Liver (tissue), 9 donors: ENCODE results near the gene GRM6. TPM values are rescaled to one million over a fixed set of nuclear protein-coding genes. Genes with fewer than 3 reads are reported as not detected.

Source experiments
- DNase-seq: peaks from one replicate; pipeline ENCODE4 v3.0.0-alpha.2; 2017; ENCODE audit warnings: low spot score
- H3K27ac ChIP-seq, 2 donors: one replicate each; pipeline ENCODE4 v1.7.0; 2013; ENCODE audit warnings: inconsistent platforms in 2 of 2, low read length in 2 of 2, control low read depth in 1 of 2, low read depth in 1 of 2, mild to moderate bottlenecking in 1 of 2
- H3K27me3 ChIP-seq, 4 donors: one replicate each; pipeline versions ENCODE4 v1.6.1 to v1.7.0; 2013; ENCODE audit warnings: low read length in 3 of 4, inconsistent platforms in 1 of 4, mild to moderate bottlenecking in 1 of 4, moderate library complexity in 1 of 4; ENCODE audit not compliant: control insufficient read depth in 4 of 4, insufficient read depth in 4 of 4
- H3K36me3 ChIP-seq, 4 donors: one replicate each; pipeline versions ENCODE4 v1.6.1 to v1.7.0; 2013; ENCODE audit warnings: low read length in 3 of 4, mild to moderate bottlenecking in 3 of 4, low read depth in 1 of 4, moderate library complexity in 1 of 4; ENCODE audit not compliant: control insufficient read depth in 4 of 4, insufficient read depth in 3 of 4
- H3K4me1 ChIP-seq, 4 donors: one replicate each; pipeline versions ENCODE4 v1.6.1 to v1.7.0; 2013; ENCODE audit warnings: low read length in 3 of 4, mild to moderate bottlenecking in 3 of 4, moderate library complexity in 1 of 4; ENCODE audit not compliant: control insufficient read depth in 4 of 4, insufficient read depth in 4 of 4
- H3K4me3 ChIP-seq, 3 donors: one replicate each; pipeline versions ENCODE4 v1.6.1 to v1.7.0; 2013; ENCODE audit warnings: low read length in 3 of 3, control low read depth in 1 of 3, low read depth in 1 of 3, mild to moderate bottlenecking in 1 of 3
- H3K9ac ChIP-seq, 2 donors: one replicate each; pipeline ENCODE4 v1.7.0; 2013; ENCODE audit warnings: low read length in 2 of 2, mild to moderate bottlenecking in 2 of 2, moderate library complexity in 2 of 2, control low read depth in 1 of 2, low read depth in 1 of 2
- H3K9me3 ChIP-seq, 4 donors: one replicate each; pipeline versions ENCODE4 v1.6.1 to v1.7.0; 2013; ENCODE audit warnings: low read length in 3 of 4; ENCODE audit not compliant: control insufficient read depth in 4 of 4
- CTCF ChIP-seq: fragments of 150-350 bp; IDR thresholded peaks from 2 replicates; pipeline ENCODE4 v1.5.1; 2017; ENCODE audit warnings: improper control_type of control experiment, low read depth, low read length; ENCODE audit not compliant: missing input control
- EGR1 ChIP-seq, 2 donors: IDR thresholded peaks; 2 replicates each; pipeline ENCODE4 v1.6.1; 2016 to 2018; ENCODE audit warnings: antibody characterized with exemption in 2 of 2, low read depth in 2 of 2
- FOXA2 ChIP-seq: IDR thresholded peaks from 2 replicates; pipeline ENCODE4 v1.6.1; 2016; ENCODE audit warnings: antibody characterized with exemption
- GABPA ChIP-seq, 2 donors: IDR thresholded peaks in 1 of 2; conservative IDR thresholded peaks in 1 of 2; 2 replicates each; pipeline ENCODE4 v1.6.1; 2016; ENCODE audit warnings: antibody characterized with exemption in 2 of 2, mild to moderate bottlenecking in 1 of 2, moderate library complexity in 1 of 2
- NR2F2 ChIP-seq: IDR thresholded peaks from 2 replicates; pipeline ENCODE4 v1.6.1; 2016; ENCODE audit warnings: antibody characterized with exemption
- RAD21 ChIP-seq, 2 donors: IDR thresholded peaks; 2 replicates each; pipeline ENCODE4 v1.6.1; 2016; ENCODE audit warnings: antibody characterized with exemption in 2 of 2, mild to moderate bottlenecking in 2 of 2
- RXRA ChIP-seq, 2 donors: IDR thresholded peaks; 2 replicates each; pipeline ENCODE4 v1.6.1; 2017 to 2018; ENCODE audit warnings: antibody characterized with exemption in 2 of 2, mild to moderate bottlenecking in 1 of 2
- SP1 ChIP-seq: IDR thresholded peaks from 2 replicates; pipeline ENCODE4 v1.6.1; 2018; ENCODE audit warnings: antibody characterized with exemption, mild to moderate bottlenecking
- TAF1 ChIP-seq: conservative IDR thresholded peaks from 2 replicates; pipeline ENCODE4 v1.6.1; 2016; ENCODE audit warnings: antibody characterized with exemption, mild to moderate bottlenecking
- WGBS: extraction: QIAGEN DNeasy Blood & Tissue Kit; methylation state at CpG from one replicate; pipeline ENCODE4 v1.1.7; 2013; 5-methylcytosine and 5-hydroxymethylcytosine counted together
- polyA plus RNA-seq, 2 donors: library from polyadenylated mRNA; stranded (reverse) in 1 of 2; unstranded in 1 of 2; fragments of 200-250 nt in 1 of 2; fragments of >200 nt in 1 of 2; fragmentation: Nextera tagmentation in 1 of 2; extraction: Ambion mirVana in 1 of 2; gene quantifications; one replicate each; pipeline versions ENCODE4 v1.2.1 to v1.2.3, GENCODE V29; 2013 to 2015
- total RNA-seq, 2 donors: library from RNA; depleted of rRNA; stranded (reverse); fragments of >200 nt; gene quantifications; one replicate each; pipeline ENCODE4 v1.2.3, GENCODE V29; 2014
- TF ChIP-seq, protein P1 (sequence below): IDR thresholded peaks from 2 replicates; pipeline ENCODE4 v1.6.1; 2016; ENCODE audit warnings: antibody characterized with exemption, mild to moderate bottlenecking
- TF ChIP-seq, protein P2 (sequence below): IDR thresholded peaks from 2 replicates; pipeline ENCODE4 v1.6.1; 2016; ENCODE audit warnings: antibody characterized with exemption
- donor health status: healthy.
- donor health status: healthy.
- donor health status: healthy.
- donor health status: healthy.
- donor health status: healthy.

GRM6 gene
- total RNA-seq (under 1 TPM in 1 of 2 donors, not detected in 1; 0.23 TPM), polyA plus RNA-seq (not detected)

DNA sequence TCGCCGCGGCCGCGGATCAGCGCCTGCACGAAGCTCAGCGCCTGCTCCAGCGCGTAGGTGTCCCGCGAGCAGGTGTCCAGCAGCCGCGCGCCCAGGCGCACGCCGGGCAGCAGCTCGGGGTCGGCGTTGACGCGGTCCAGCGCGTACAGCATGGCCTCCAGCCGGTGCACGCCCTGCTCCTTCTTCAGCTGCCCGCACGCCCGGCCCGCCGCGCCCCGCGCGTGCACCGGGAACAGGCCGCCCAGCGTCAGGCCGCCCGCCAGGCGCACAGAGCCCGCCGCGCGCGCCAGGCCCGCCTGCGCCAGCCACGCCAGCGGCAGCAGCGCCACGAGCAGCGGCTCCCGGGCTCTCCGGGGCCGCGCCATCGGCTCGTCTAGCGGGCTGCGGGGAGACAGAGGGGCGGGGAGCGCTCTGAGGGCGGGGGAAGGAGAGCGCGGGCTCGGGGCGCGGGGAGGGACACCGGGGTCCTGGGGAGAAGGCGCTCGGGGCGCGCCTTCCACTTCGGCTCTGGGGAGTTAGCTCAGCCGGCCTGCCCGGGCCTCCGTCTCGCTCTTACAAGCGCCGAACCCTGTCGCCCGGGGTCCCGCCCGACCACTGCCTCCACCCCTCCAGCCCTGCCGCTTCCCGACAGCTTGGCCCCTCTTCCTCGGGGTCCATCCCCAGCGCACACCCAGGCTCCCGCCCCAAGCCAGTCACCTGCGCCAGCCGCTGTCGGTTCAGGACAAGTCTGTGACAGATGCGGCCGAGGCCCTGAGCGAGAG, at the start of gene GRM6:
Gene GRM6 (minus strand): TSS at position 741 of the 761 bp plus-strand sequence. CDS start 376 bp downstream, at position 365.
- Histone ChIP-seq H3K9ac (no peak within 1 kb of the TSS), H3K27ac (no peak within 1 kb of the TSS), H3K4me3 (no peak within 1 kb of the TSS), H3K9me3 (peaks cover 4 to 33% (median 11%) of the 10 kb centered on the region in 4 donors), H3K4me1 (peaks cover 0 to 5% (median 0%) of the 10 kb centered on the region in 4 donors), H3K36me3 (no peaks in the 10 kb centered on the region), H3K27me3 (peaks cover 0 to 9% (median 3%) of the 10 kb centered on the region in 4 donors)
- no peak for DNase-seq
- WGBS: 6% methylated on average over 97 of the region's 97 CpGs
- TF ChIP-seq GABPA (IDR thresholded peaks at IDR 0.05 in 1 of 2, conservative IDR thresholded peaks at IDR 0.05 in 1 of 2) (no peak), NR2F2 (no peak), RAD21 (IDR thresholded peaks at IDR 0.05) (no peak), TAF1 (no peak), RXRA (IDR thresholded peaks at IDR 0.05) (no peak), FOXA2 (no peak)
- TF ChIP-seq, protein P1, sequence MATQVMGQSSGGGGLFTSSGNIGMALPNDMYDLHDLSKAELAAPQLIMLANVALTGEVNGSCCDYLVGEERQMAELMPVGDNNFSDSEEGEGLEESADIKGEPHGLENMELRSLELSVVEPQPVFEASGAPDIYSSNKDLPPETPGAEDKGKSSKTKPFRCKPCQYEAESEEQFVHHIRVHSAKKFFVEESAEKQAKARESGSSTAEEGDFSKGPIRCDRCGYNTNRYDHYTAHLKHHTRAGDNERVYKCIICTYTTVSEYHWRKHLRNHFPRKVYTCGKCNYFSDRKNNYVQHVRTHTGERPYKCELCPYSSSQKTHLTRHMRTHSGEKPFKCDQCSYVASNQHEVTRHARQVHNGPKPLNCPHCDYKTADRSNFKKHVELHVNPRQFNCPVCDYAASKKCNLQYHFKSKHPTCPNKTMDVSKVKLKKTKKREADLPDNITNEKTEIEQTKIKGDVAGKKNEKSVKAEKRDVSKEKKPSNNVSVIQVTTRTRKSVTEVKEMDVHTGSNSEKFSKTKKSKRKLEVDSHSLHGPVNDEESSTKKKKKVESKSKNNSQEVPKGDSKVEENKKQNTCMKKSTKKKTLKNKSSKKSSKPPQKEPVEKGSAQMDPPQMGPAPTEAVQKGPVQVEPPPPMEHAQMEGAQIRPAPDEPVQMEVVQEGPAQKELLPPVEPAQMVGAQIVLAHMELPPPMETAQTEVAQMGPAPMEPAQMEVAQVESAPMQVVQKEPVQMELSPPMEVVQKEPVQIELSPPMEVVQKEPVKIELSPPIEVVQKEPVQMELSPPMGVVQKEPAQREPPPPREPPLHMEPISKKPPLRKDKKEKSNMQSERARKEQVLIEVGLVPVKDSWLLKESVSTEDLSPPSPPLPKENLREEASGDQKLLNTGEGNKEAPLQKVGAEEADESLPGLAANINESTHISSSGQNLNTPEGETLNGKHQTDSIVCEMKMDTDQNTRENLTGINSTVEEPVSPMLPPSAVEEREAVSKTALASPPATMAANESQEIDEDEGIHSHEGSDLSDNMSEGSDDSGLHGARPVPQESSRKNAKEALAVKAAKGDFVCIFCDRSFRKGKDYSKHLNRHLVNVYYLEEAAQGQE: no peak
- TF ChIP-seq, protein P2, sequence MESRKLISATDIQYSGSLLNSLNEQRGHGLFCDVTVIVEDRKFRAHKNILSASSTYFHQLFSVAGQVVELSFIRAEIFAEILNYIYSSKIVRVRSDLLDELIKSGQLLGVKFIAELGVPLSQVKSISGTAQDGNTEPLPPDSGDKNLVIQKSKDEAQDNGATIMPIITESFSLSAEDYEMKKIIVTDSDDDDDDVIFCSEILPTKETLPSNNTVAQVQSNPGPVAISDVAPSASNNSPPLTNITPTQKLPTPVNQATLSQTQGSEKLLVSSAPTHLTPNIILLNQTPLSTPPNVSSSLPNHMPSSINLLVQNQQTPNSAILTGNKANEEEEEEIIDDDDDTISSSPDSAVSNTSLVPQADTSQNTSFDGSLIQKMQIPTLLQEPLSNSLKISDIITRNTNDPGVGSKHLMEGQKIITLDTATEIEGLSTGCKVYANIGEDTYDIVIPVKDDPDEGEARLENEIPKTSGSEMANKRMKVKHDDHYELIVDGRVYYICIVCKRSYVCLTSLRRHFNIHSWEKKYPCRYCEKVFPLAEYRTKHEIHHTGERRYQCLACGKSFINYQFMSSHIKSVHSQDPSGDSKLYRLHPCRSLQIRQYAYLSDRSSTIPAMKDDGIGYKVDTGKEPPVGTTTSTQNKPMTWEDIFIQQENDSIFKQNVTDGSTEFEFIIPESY: no peak

GRCh38 chr5:179044765-179045164, 49.6 kb upstream of the GRM6 start:
- Histone ChIP-seq H3K4me3 (no peak overlapping the region), H3K4me1 (no peaks in the 10 kb centered on the region), H3K36me3 (no peaks in the 10 kb centered on the region), H3K9ac (no peak overlapping the region), H3K27me3 (no peaks in the 10 kb centered on the region), H3K27ac (no peak overlapping the region), H3K9me3 (peaks cover 12 to 40% (median 25%) of the 10 kb centered on the region in 4 donors)
- WGBS: 78% methylated on average over 2 of the region's 2 CpGs
- no peak for DNase-seq
- TF ChIP-seq EGR1 (IDR thresholded peaks at IDR 0.05; ENCODE audit: low read depth in 2 of 2) (no peak), SP1 (no peak), CTCF (no peak), NR2F2 (no peak), GABPA (IDR thresholded peaks at IDR 0.05 in 1 of 2, conservative IDR thresholded peaks at IDR 0.05 in 1 of 2) (no peak)
- TF ChIP-seq, protein P1: no peak
